Pons (tissue), 1 donor: ENCODE results near the gene SLC20A1.
A peak's percentile ranks its signal among the peaks of the same experiment; 100 is the strongest.

Source experiments
- DNase-seq: peaks from one replicate; pipeline ENCODE4 v3.0.0-alpha.2; 2016; ENCODE audit warnings: low spot score

Gene SLC20A1

GRCh38 chr2:112625474-112626114, 20.1 kb upstream of the SLC20A1 start:
- no peak for DNase-seq

GRCh38 chr2:112626604-112627059, 19.1 kb upstream of the SLC20A1 start:
- DNase-seq: peak; percentile 73

GRCh38 chr2:112627060-112628040, 18.4 kb upstream of the SLC20A1 start:
- peak; percentile 33 for DNase-seq

- DNase-seq: no peak
These were observed 16.5 kb upstream of the SLC20A1 start for GRCh38 chr2:112629224-112629623.

- DNase-seq: no peak
These were observed 15.9 kb upstream of the SLC20A1 start for GRCh38 chr2:112629823-112630222.

- DNase-seq: no peak
These were observed 15.5 kb upstream of the SLC20A1 start for GRCh38 chr2:112630268-112630667.

GRCh38 chr2:112633708-112634107, 12.0 kb upstream of the SLC20A1 start:
- DNase-seq: no peak

GRCh38 chr2:112634153-112634873, 11.4 kb upstream of the SLC20A1 start:
- no peak for DNase-seq

- no peak for DNase-seq
These were observed 10.9 kb upstream of the SLC20A1 start for GRCh38 chr2:112634874-112635157.

- DNase-seq: no peak
These were observed 9.0 kb upstream of the SLC20A1 start for GRCh38 chr2:112636605-112637288.

GRCh38 chr2:112637289-112637660, 8.5 kb upstream of the SLC20A1 start:
- no peak for DNase-seq

GRCh38 chr2:112639936-112640335, 5.8 kb upstream of the SLC20A1 start:
- no peak for DNase-seq

- DNase-seq: no peak
These were observed 5.3 kb upstream of the SLC20A1 start for GRCh38 chr2:112640467-112640799.

- DNase-seq: no peak
These were observed 4.7 kb upstream of the SLC20A1 start for GRCh38 chr2:112640800-112641675.

GRCh38 chr2:112641701-112642100, 4.0 kb upstream of the SLC20A1 start:
- DNase-seq: no peak

- no peak for DNase-seq
These were observed 3.2 kb upstream of the SLC20A1 start for GRCh38 chr2:112642561-112642960.

GRCh38 chr2:112642966-112643365, 2.8 kb upstream of the SLC20A1 start:
- no peak for DNase-seq

- DNase-seq: no peak
These were observed 2.3 kb upstream of the SLC20A1 start for GRCh38 chr2:112643488-112643887.

- DNase-seq: peak; percentile 22
These were observed 1.4 kb upstream of the SLC20A1 start for GRCh38 chr2:112644155-112644932.

- peak; percentile 84 for DNase-seq
These were observed 818 bp upstream of the SLC20A1 start for GRCh38 chr2:112644933-112645309.
